Loucy (cell line): ENCODE measurements around the gene WDR37.

Source experiments
- H2AFZ ChIP-seq: fragments of 200-600 bp; sonication (generic); 2 replicates; pipeline ENCODE4 v1.6.0; 2016; ENCODE audit warnings: antibody characterized with exemption, mild to moderate bottlenecking, low read length, moderate library complexity
- H3F3A ChIP-seq: fragments of 200-600 bp; 2 replicates; pipeline ENCODE4 v1.6.0; 2016; ENCODE audit warnings: antibody characterized with exemption, low read depth, mild to moderate bottlenecking
- H3K27me3 ChIP-seq: fragments of 200-600 bp; sonication (generic); 2 replicates; pipeline ENCODE4 v1.6.1; 2014; ENCODE audit warnings: low read length, mild to moderate bottlenecking; ENCODE audit not compliant: insufficient read depth, poor library complexity, severe bottlenecking
- H3K36me3 ChIP-seq: fragments of 200-600 bp; sonication (generic); 2 replicates; pipeline ENCODE4 v1.6.1; 2016; ENCODE audit warnings: low read length; ENCODE audit not compliant: insufficient read depth
- H3K4me1 ChIP-seq: fragments of 200-600 bp; sonication (generic); 2 replicates; pipeline ENCODE4 v1.5.1; 2014; ENCODE audit warnings: low read length, mild to moderate bottlenecking; ENCODE audit not compliant: insufficient read depth, poor library complexity, severe bottlenecking
- H3K4me2 ChIP-seq: fragments of 200-600 bp; sonication (generic); 2 replicates; pipeline ENCODE4 v1.6.0; 2014; ENCODE audit warnings: antibody characterized with exemption, low read length, low read depth, mild to moderate bottlenecking; ENCODE audit not compliant: poor library complexity, severe bottlenecking
- H3K4me3 ChIP-seq: fragments of 200-600 bp; sonication (generic); 2 replicates; pipeline ENCODE4 v1.5.1; 2014; ENCODE audit warnings: low read length, mild to moderate bottlenecking, mixed read lengths; ENCODE audit not compliant: poor library complexity, severe bottlenecking
- H3K79me2 ChIP-seq: fragments of 200-600 bp; sonication (generic); 2 replicates; pipeline ENCODE4 v1.6.1; 2014; ENCODE audit warnings: low read length; ENCODE audit not compliant: insufficient read depth
- H3K9ac ChIP-seq: fragments of 200-600 bp; sonication (generic); 2 replicates; pipeline ENCODE4 v1.6.0; 2014; ENCODE audit warnings: mild to moderate bottlenecking, low read depth, low read length, moderate library complexity; ENCODE audit not compliant: poor library complexity, severe bottlenecking
- H3K9me2 ChIP-seq: fragments of 200-600 bp; sonication (generic); replicated peaks from 2 replicates; pipeline ENCODE4 v1.6.1; 2016; ENCODE audit warnings: low read depth, low read length, mixed read lengths
- H3K9me3 ChIP-seq: fragments of 200-600 bp; sonication (generic); 2 replicates; pipeline ENCODE4 v1.6.1; 2014; ENCODE audit warnings: mild to moderate bottlenecking, antibody characterized with exemption, low read length, low read depth; ENCODE audit not compliant: insufficient read depth
- H4K20me1 ChIP-seq: fragments of 200-600 bp; sonication (generic); 2 replicates; pipeline ENCODE4 v1.6.0; 2014; ENCODE audit warnings: antibody characterized with exemption, low read length, mild to moderate bottlenecking; ENCODE audit not compliant: insufficient read depth, poor library complexity, severe bottlenecking
- CTCF ChIP-seq: fragments of 200-600 bp; sonication (generic); conservative IDR thresholded peaks from 2 replicates; pipeline ENCODE4 v1.5.1; 2014; ENCODE audit warnings: mild to moderate bottlenecking, antibody characterized with exemption, low read length
- EZH2phosphoT487 ChIP-seq: fragments of 200-600 bp; IDR thresholded peaks from 2 replicates; pipeline ENCODE4 v1.6.1; 2018; ENCODE audit warnings: antibody characterized with exemption, mild to moderate bottlenecking, moderate library complexity, borderline replicate concordance

The WDR37 gene

GRCh38 chr10:1148855-1149605, 92.8 kb downstream of the WDR37 start:
- H4K20me1 ChIP-seq, result no peaks in the 10 kb centered on the region
- no peak overlapping the region for H3K4me3 ChIP-seq
- H3K9me3 ChIP-seq, result peaks cover 10% of the 10 kb centered on the region
- H3K4me2 ChIP-seq, result no peak overlapping the region
- no peak for TF ChIP-seq CTCF
- TF ChIP-seq EZH2phosphoT487, result no peak
- H3F3A ChIP-seq, result no peaks in the 10 kb centered on the region
- H3K9ac ChIP-seq, result no peak overlapping the region
- no peaks in the 10 kb centered on the region for H3K79me2 ChIP-seq
- no peaks in the 10 kb centered on the region for H3K36me3 ChIP-seq
- no peaks in the 10 kb centered on the region for H3K9me2 ChIP-seq
- H3K27me3 ChIP-seq, result no peaks in the 10 kb centered on the region
- H3K4me1 ChIP-seq, result no peaks in the 10 kb centered on the region
- no peak overlapping the region for H2AFZ ChIP-seq

- H3K4me1 ChIP-seq, result no peaks in the 10 kb centered on the region
Observed at GRCh38 chr10:1149793-1150637, 93.8 kb downstream of the WDR37 start.

GRCh38 chr10:1150638-1150955, 94.4 kb downstream of the WDR37 start:
- Histone ChIP-seq H3K4me3 (no peak overlapping the region), H2AFZ (no peak overlapping the region), H3K4me1 (no peaks in the 10 kb centered on the region)

More at GRCh38 chr10:1149793-1150637, 93.8 kb downstream of the WDR37 start:
- H3K79me2 ChIP-seq, result no peaks in the 10 kb centered on the region
- no peak overlapping the region for H2AFZ ChIP-seq
- H3F3A ChIP-seq, result no peaks in the 10 kb centered on the region
- no peak for TF ChIP-seq EZH2phosphoT487
- no peak for TF ChIP-seq CTCF
- H3K36me3 ChIP-seq, result no peaks in the 10 kb centered on the region
- H3K9me3 ChIP-seq, result peaks cover 10% of the 10 kb centered on the region
- H4K20me1 ChIP-seq, result no peaks in the 10 kb centered on the region
- no peak overlapping the region for H3K4me3 ChIP-seq
- H3K27me3 ChIP-seq, result no peaks in the 10 kb centered on the region
- peak overlapping the region; percentile 52 for H3K4me2 ChIP-seq
- H3K9me2 ChIP-seq, result no peaks in the 10 kb centered on the region
- no peak overlapping the region for H3K9ac ChIP-seq

More at GRCh38 chr10:1150638-1150955, 94.4 kb downstream of the WDR37 start:
- Histone ChIP-seq H3F3A (no peaks in the 10 kb centered on the region), H3K4me2 (no peak overlapping the region), H3K27me3 (no peaks in the 10 kb centered on the region), H3K79me2 (no peaks in the 10 kb centered on the region), H3K9me2 (no peaks in the 10 kb centered on the region), H3K9ac (no peak overlapping the region), H4K20me1 (no peaks in the 10 kb centered on the region), H3K9me3 (peaks cover 6% of the 10 kb centered on the region), H3K36me3 (no peaks in the 10 kb centered on the region)
- TF ChIP-seq EZH2phosphoT487, result no peak
- TF ChIP-seq CTCF, result no peak
